Neural cell (in vitro differentiated cells): ENCODE results near the gene MAP3K5.

ENCODE experiments used
- CTCF ChIP-seq: fragments of 450-650 bp; IDR thresholded peaks from 2 replicates; pipeline ENCODE4 v1.5.1; 2014; ENCODE audit warnings: antibody characterized with exemption, mild to moderate bottlenecking, moderate library complexity; ENCODE audit not compliant: poor library complexity, severe bottlenecking
- TAF1 ChIP-seq: IDR thresholded peaks from 2 replicates; pipeline ENCODE4 v1.6.1; 2012; ENCODE audit warnings: low read depth

DNA sequence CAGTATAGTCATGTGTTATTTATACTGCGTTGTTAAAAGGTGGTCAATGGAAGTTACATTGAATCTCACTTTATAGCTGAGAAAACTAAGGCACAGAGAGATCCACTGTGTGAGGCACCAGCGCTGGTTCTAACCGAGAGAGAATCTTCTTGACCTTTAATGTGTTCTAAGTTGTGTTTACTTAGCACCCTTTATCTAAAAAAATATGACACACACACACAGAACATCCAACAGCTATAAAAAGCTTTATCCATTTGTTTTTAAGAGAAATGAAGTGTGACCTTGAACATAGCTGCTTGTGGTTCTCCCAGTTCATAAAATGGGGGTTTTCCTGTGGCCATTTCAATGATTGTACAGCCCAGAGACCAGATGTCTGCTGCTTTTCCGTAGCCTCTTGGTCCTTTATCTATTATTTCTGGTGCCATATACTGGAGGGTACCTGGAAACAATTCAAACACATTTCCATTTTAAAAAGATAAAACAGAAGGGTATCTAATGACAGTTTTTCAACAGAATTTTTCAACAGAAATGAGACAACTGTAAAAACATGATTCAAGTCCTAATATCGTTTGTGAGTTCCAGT, 187.3 kb downstream of the MAP3K5 start:
- no peak for TF ChIP-seq CTCF
- TF ChIP-seq TAF1 = no peak
